H1 (cell line): ENCODE results near the gene MCF2L.

Experiments
- CBX8 ChIP-seq: fragments of 300-800, 300-1000 bp; sonication (generic); IDR thresholded peaks from 2 replicates; pipeline ENCODE4 v1.7.1; 2016; ENCODE audit warnings: low read depth, low read length, borderline replicate concordance
- CREB1 ChIP-seq: IDR thresholded peaks from 2 replicates; pipeline ENCODE4 v1.6.1; 2012; ENCODE audit warnings: inconsistent platforms
- CTCF ChIP-seq, 3 experiments: IDR thresholded peaks; 1 replicate in 2 of 3; 2 replicates in 1 of 3; pipeline versions ENCODE4 v1.5.1 to v1.6.1; 2011; ENCODE audit warnings: low read length in 3 of 3, mild to moderate bottlenecking in 3 of 3, inconsistent platforms in 2 of 3, low read depth in 1 of 3, moderate library complexity in 1 of 3; ENCODE audit not compliant: insufficient read depth in 1 of 3; ENCODE audit errors: control extremely low read depth in 1 of 3
- EGR1 ChIP-seq: IDR thresholded peaks from 2 replicates; pipeline ENCODE4 v1.6.1; 2011; ENCODE audit warnings: low read depth, low read length, borderline replicate concordance
- EZH2 ChIP-seq: fragments of 200-600 bp; sonication (generic); IDR thresholded peaks from 2 replicates; pipeline ENCODE4 v1.7.1; 2012; ENCODE audit warnings: low read depth, mild to moderate bottlenecking, moderate library complexity, low read length, inconsistent platforms; ENCODE audit not compliant: severe bottlenecking
- HDAC6 ChIP-seq: IDR thresholded peaks from one replicate; pipeline ENCODE4 v1.7.1; 2012; ENCODE audit warnings: low read depth, mild to moderate bottlenecking, inconsistent platforms, low read length, moderate library complexity
- POLR2A ChIP-seq, 2 experiments: IDR thresholded peaks; 1 replicate in 1 of 2; 2 replicates in 1 of 2; pipeline ENCODE4 v1.6.1; 2011; ENCODE audit warnings: low read depth in 2 of 2, low read length in 2 of 2, mild to moderate bottlenecking in 2 of 2; ENCODE audit errors: control extremely low read depth in 1 of 2
- RNF2 ChIP-seq: fragments of 200-900, 300-1000 bp; sonication (generic); IDR thresholded peaks from 2 replicates; pipeline ENCODE4 v1.7.1; 2016; ENCODE audit warnings: borderline replicate concordance, low read depth, mild to moderate bottlenecking, antibody characterized with exemption, low read length; ENCODE audit not compliant: poor library complexity, severe bottlenecking; ENCODE audit errors: missing control alignments
- SIN3A ChIP-seq, 2 experiments: IDR thresholded peaks in 1 of 2; conservative IDR thresholded peaks in 1 of 2; 2 replicates each; pipeline ENCODE4 v1.6.1; 2011 to 2012; ENCODE audit warnings: low read length in 2 of 2, improper control_type of control experiment in 1 of 2, low read depth in 1 of 2, mild to moderate bottlenecking in 1 of 2
- TEAD4 ChIP-seq: IDR thresholded peaks from 2 replicates; pipeline ENCODE4 v1.6.1; 2012; ENCODE audit warnings: low read depth, low read length, inconsistent platforms, mixed read lengths

GRCh38 chr13:113092776-113093579 lies 124.0 kb downstream of the MCF2L start:
- no peak for TF ChIP-seq TEAD4
- TF ChIP-seq EGR1, result no peak
- no peak for TF ChIP-seq CTCF (IDR thresholded peaks at IDR 0.05; ENCODE audit: control extremely low read depth in 1 of 3, insufficient read depth in 1 of 3, low read depth in 1 of 3, low read length in 3 of 3)
- no peak for TF ChIP-seq POLR2A (IDR thresholded peaks at IDR 0.05; ENCODE audit: control extremely low read depth in 1 of 2, low read depth in 2 of 2, low read length in 2 of 2)
- TF ChIP-seq CREB1, result no peak
- TF ChIP-seq RNF2, result no peak
- TF ChIP-seq CBX8, result no peak
- TF ChIP-seq SIN3A (conservative IDR thresholded peaks at IDR 0.05 in 1 of 2, IDR thresholded peaks at IDR 0.05 in 1 of 2; ENCODE audit: low read depth in 1 of 2, low read length in 2 of 2), result no peak
- TF ChIP-seq EZH2, result no peak
- no peak for TF ChIP-seq HDAC6
